ENCODE measurements around the gene C4BPA. TPM values are rescaled to one million over a fixed set of nuclear protein-coding genes. Genes with fewer than 3 reads are reported as not detected.

The C4BPA gene
- total RNA-seq, 1 donor from 2014 or later = not detected

DNA sequence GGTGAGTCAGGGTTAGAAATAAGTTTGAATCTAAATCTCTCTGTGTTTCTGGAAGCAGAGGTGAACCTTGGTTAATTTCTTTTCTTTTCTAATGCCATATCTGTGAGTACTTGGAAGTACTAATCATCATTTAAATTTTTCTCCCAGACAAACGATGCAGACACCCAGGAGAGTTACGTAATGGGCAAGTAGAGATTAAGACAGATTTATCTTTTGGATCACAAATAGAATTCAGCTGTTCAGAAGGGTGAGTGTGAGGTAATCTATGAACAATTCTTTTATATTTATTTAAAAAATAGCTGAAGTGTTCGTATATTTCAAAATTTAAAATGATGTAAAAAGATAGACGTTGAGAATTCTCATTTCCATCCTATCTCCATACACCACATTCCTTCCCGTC is 11.2 kb downstream of the C4BPA start:
- DNase-seq (ENCODE audit: low read depth in 2 of 2) = no peak

DNA sequence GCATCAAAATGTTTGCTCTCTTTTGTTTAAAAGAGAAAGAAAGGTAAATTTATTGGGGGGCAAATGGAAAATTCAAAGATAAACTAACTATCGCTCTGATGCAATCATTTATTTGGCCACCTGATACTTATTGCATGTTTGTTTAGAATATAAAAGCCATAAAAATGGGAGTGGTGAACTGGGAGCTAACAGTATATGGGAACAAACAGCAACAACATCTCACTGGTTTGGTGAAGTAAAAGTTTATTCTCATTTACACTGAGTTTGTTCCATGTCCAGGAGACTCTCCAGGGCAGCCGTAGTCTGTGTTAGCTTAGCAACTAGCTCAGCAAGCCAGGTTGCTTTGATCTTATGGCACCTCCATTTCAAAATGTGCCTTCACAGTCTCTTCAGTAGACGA is 20.4 kb downstream of the C4BPA start:
- no peak for DNase-seq (ENCODE audit: low read depth in 2 of 2)

DNA sequence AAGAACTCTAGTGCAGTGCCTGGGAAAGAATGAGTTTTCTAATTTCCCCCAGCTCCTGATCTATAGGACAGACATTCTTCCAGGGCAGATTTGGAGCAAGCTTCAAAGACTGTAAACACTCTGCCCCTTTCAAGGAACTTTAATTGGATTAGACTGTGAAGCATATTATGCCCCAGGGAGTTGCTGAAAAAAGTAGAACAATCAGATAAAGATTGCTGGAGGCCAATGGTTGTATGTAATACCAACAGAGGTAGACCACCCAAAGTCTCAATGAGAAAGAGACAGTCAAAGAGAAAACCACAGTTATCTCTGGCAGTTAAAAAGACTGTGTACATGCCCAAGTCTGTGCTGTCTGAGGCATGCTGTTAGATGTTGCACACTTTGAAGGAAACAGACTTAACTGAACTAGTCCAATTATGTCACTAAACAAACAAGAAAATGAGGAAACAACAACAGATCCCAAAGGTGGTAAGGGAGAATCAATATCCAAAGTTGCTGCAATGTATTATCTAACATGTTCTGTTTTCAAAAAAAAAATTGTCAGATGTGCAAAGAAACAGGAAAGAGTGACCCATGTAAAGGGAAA is 24.4 kb downstream of the C4BPA start:
- DNase-seq (ENCODE audit: low read depth in 2 of 2) = no peak

DNA sequence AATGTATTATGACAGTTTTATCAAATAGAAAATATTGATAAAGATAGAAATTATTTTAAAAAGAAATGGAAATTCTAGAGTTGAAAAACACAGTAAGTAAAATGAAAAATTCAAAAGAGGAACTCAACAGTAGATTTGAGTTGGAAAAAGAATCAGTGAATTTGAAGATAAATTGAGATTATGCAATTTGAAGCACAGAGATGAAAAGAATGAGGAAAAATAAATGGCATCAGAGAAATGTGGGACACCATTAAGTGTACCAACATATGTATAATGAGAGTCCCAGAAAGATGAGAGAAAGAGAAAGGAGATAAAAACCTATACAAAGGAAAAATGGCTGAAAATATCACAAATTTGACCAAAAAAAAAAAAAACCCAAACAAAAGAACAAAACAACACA is 25.0 kb downstream of the C4BPA start:
- DNase-seq (ENCODE audit: low read depth in 2 of 2) = no peak

DNA sequence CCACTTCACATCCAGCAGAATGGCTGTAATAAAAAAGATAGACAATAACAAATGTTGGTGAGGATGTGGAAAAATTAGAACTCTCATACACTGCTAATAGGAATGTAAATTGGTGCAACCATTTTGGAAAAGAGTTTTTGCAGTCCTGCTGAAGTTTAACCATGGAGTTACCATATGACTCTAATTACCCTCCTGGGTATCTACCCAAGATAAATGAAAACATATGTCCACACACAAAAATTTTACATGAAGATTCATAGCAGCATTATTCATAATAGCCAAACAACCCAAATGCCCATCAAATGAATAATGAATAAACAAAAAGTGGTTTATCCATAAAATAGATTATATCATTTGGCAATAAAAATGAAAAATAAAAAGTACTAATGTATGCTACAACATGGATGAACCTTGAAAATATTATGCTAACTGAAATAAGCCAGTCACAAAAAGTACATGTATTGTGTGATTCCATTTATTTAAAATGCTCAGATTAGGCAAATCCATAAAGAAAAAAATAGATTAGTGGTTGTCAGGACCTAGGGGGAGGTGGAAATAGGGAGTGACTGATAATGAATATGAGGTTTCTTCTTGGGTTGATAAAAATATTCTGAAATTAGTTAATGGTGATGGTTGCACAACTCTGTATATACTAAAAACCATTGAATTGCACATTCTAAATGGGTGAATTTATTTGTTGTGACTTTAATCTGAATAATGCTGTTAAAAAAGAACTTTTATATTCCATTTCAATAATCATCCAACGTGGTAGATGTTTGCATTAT is 26.4 kb downstream of the C4BPA start:
- DNase-seq (ENCODE audit: low read depth in 2 of 2) = no peak

DNA sequence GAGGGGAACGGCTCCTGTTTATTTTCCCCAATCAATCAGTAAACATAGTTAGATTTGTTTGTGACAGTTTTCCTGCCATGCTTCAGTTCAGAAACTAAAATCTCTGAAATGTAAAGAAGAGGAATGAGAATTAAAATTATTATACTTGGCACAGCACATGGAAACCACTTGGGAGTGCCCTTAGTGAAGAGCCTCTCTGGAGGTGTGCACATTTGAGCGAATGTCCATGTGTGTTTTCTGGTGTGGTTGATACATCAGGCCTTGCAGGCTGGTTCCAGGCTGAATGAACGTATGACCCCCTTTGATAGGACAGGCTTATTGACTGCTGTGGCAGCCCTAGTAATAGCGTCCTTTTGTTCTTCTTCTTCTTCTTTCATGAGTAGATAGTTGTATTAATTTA is 27.1 kb downstream of the C4BPA start:
- no peak for DNase-seq (ENCODE audit: low read depth in 2 of 2)

DNA sequence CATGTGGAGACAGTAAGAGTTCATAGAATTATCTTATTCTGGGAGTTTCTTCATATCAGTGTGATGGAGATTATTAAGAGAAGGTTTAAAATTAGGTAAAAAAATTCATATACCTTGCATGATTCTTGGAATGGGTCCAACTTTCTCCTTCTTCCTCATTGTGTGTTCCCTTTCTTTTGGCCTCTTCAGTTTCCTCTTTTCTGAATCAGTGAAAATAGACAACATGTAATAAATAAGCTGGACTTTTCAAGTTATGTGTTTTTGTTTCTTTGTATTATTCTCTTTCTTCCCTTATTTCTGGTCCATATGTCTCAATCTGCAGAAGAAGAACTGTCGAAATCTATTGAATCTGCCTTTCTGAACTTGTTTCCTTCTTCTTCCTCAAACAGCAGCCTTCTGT is 30.5 kb downstream of the C4BPA start:
- DNase-seq (ENCODE audit: low read depth in 2 of 2) = no peak

DNA sequence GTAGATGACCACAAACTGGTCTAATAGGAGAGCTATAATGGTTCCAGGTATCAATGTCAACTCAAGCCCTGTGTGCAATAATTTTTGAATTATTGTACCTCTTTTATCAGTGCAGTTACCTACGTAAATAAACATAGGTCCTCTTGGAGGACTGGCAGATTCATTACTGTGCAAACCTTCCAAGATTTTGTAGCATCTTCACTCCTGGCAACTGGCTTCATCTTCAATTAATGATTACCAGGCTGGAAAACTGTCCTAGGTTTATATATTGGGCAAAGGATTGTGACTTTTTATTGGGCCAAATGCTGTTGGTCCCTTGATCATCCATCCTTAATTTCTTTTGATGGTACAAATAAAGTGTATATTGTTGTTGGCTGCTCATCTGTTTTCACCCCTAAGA is 35.6 kb downstream of the C4BPA start:
- no peak for DNase-seq (ENCODE audit: low read depth in 2 of 2)

DNA sequence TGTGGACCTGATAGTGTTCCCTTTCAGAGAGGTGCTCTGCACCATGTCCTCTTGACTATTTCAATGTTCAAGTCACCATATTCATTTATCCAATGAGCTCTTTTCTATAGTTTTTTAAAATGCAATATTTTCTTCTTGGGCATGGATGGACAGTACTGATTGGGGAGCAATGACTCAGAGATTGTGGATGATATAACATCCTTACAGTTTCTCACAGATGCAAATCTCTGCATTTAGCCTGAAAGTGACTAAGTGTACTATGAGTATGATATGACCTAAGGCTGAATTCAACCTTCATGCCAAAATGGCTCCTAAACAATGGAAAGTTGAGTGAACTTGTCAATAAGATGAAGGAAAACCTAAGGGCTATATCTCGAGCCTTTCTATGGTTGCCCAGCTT is 36.5 kb downstream of the C4BPA start:
- no peak for DNase-seq (ENCODE audit: low read depth in 2 of 2)

DNA sequence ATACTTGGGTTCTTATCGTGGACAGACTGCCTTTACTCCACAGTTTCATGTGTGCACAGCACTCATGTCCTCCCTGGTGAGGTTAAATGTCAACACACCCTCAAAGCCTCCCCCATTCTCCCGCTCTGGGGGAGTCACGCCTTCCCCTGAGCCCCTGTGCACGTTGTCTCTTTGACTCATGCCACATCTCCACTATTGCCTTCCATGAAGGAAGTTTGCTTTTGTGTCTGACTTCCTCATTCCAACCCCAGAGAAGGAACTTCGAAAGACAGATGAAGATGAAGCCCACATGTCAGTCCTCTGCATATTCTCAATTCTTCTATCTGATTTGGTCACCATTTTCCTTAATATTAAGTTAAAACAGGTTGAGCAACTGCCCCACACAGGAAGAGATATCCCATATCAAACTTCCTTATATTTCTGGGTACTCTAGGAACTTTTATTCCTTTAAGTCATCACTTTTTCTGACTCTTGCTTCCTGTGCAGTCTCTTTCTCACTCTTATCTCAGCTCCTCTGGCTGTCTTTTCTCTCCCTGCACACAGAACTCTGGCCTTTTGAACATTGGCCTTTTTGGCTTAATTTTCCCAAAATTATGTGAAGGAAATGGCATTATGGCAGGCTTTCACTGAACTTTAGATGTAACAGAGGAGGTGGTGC is 41.5 kb downstream of the C4BPA start:
- DNase-seq (ENCODE audit: low read depth in 2 of 2) = no peak

DNA sequence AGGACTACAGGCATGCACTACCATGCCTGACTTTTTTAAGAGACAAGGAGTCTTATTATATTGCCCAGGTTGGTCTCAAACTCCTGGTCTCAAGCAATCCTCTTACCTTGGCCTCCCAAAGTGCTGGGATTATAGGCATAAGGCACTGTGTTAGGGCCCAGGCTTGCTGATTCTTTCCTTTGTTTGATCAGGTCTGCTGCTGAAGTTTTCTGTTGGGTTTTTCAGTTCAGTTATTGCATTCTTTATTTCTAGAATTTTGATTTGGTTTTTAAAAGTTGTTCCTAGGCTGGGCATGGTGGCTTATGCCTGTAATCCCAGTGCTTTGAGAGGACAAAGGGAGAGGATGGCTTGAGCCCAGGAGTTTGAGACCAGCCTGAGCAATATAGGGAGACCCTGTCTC is 47.9 kb downstream of the C4BPA start:
- no peak for DNase-seq (ENCODE audit: low read depth in 2 of 2)

DNA sequence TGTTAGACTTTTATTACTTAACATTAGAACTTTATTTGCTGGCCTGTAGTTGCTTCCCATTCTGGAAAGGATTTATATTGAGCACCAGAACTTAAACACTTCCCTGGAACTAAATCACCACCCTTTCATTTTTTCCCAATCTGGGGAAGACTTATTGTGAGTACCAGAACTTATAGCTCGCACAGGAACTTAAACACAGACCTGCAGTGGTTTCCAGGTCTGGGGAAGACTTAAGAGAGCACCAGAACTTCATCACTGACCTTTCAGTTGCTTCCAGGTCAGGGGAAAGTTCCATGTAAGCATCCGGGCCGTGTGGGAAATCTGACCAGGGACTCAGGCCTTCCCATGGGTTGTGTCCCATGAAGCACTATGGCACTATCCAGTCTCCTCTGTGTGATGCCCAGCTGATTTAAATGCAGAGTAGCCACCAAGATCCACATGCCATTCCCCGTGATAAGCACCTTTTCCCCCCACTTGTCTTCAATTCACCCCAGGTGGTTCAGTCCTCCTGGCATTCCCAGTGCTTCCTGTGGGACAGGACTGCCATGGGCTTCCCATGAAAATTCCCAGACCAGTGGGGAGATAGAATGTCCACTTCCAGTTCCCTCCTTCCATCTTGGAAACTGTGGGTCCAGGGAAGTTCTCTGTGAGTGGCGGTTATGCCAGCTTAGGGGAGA is 48.9 kb downstream of the C4BPA start:
- DNase-seq (ENCODE audit: low read depth in 2 of 2) = no peak

DNA sequence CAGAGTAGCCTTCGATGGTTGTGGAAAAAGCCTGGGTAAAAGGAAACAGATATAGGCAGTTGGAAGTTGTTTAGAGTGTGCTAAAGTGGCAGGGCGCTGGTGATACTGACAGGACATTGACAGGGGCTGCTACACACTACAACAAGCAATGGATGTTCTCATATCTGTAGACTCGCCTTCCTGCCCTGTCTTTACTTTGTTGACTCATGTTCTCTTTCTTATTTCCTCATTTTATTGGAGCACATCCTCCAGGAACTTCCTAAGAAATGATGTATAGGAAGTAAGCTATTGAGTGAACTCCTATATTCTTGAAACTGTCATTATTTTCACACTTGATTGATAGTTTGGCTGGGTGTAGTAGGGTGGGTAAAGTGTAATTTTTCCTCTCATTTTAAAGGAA is 51.0 kb downstream of the C4BPA start:
- DNase-seq (ENCODE audit: low read depth in 2 of 2) = peak in 1 of 2 donors; percentile 13

DNA sequence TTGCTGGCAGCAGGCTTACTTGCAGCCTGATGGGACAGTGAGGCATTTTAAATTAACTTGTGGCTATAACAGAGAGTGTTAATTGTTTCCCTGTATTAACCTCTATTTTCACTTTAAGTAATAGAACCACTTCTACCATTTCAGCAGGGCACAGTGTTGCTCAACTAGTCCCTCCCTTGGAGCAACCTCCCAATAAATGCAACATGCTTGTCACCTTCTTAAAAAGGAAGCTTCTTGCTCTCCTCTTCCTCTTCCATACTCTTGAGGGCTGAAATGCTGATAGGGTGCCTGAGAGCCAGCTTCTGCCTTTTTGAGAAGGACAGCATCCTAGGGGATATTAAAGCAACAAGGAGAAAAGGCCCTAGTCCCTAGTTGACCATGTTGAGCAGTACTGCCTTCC is 52.1 kb downstream of the C4BPA start:
- no peak for DNase-seq (ENCODE audit: low read depth in 2 of 2)

DNA sequence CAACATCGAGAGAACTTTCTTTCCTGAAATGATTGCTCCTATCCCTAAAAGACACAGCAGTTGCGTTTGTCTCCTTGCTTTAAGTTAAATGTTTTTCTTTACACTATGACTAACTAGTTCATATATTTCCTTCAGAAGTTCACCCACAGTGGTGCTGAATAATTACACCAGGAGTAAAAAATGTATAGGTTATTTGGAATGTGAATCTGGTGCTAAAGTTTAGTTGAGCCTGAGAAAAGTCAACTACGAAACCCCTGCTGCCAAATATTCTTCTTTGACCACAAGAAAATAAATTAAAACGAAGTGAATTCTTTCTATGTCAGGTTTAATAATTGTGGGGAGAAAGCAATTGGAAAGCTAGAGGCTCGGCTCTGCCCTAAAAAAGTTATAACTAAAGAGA is 52.8 kb downstream of the C4BPA start:
- DNase-seq (ENCODE audit: low read depth in 2 of 2) = no peak

DNA sequence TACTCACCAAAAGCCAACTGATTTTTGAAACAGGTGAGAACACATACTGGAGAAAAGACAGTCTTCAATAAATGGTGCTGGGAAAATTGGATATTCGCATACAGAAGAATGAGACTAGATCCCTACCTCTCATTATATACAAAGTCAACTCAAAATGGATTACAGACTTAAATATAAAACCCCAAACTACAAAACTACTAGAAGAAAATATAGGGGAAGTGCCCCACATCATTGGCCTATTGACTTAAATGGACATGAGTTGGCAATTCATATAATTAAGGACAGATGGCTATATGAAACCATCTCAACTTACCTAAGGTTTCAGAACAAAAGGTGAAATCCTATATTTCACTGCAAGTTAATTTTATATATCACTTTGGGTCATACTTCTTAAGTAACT is 60.1 kb downstream of the C4BPA start:
- DNase-seq (ENCODE audit: low read depth in 2 of 2) = no peak

DNA sequence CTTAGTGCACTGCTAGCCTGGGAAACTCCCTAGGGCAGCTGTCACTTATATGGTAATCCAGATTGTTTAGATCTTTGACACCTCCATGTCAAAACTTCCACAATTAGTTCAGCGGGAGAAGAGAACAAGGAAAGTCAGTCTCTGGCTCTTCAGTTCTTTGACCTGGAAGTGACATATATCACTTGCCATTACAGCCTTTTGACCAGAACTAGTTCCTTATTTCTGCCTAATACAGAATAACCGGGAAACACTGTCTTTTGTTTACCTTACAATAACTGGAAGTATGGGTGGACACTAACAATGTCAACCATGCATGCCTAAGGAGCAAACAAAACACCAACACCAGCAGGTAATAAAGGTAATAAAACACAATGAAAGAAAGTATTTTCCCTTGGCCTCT is 68.3 kb downstream of the C4BPA start:
- no peak for DNase-seq (ENCODE audit: low read depth in 2 of 2)

DNA sequence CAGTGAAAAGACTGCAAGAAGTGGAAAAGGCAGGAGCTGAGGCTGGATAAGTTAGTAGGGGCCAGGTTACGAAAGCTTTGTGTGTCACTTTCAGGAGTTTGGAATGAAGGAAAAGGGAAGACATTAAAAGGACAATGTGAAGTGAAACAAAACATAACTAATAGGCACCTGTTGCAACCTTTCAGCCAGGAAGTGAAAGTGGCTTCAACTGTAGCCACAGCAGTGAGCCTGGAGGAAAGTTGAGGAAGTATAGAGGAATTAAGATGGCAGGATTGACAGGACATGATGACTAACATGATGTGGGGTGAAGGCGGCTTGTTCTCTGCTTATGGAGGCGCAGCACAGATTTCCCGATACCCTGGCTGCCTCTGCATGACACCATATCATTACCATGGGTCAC is 68.9 kb downstream of the C4BPA start:
- no peak for DNase-seq (ENCODE audit: low read depth in 2 of 2)

DNA sequence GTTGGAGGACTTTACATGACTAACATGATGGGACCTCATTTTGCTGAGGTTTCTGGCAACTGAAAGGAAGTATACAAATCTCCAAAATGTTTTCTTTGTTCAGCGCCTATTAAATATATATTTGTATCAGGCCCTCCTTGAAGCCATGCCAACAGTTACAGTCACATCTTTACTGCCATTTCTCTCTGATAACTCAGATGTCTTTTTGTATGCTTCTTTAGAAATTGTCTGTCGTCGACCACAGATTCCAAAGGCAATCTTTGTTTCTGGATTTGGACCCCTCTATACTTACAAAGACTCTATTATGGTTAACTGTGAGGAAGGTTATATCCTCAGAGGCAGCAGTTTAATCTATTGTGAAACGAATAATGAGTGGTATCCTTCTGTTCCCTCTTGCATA is 69.4 kb downstream of the C4BPA start:
- DNase-seq (ENCODE audit: low read depth in 2 of 2) = no peak

DNA sequence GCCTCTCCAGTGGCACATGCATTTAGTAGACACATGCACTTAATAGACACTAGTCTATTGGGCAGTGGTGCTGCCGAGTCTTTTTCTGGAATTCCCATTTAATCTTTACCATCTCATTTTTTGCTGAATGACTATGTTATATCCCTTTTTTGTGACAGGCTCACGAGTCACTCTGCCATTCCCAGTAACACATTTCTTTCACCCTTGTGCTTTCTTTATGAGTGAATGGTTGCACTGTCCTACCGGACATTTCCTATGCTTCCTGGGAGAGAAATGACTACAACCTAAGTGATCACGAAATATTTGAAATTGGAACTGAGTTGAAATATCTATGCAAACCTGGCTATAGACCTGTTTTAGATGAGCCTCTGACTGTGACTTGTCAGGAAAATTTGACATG is 70.9 kb downstream of the C4BPA start:
- DNase-seq (ENCODE audit: low read depth in 2 of 2) = no peak

DNA sequence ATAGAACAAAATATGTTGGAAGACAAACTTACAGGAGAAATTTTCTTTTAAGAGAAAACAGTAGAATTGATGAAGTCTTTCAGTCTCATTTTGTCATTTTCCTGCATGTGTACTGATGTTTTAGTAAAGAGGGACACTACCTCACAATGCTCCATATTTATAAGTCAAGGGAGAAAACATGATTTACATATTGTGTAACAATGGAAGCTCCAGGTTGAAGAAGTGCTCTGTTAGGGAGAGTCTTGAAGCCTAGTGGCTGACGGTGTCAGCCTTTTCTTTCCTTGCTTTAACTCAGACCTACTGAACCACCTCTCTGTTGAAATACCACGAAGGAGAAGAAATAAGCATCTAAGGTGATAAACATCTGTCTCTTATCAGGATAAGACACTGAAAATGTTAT is 75.0 kb downstream of the C4BPA start:
- DNase-seq (ENCODE audit: low read depth in 2 of 2) = no peak

DNA sequence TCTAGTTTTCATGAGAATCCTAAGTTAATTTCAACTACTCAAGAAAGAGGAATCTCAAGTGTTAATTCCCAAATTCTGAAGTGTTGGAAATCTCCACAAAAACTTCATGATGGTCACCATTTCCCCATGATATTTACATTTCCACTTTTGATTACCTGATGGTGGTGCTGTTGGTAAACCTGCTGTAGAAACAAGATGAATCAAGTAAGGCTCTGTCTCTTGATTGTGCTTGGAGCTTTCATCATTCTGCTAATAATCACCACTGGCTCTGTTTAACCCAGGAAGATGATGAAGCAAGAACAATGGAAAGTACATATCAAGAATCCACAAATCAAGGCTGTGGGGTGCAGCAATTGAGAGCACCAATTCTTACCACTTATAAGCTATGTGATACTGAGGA is 77.8 kb downstream of the C4BPA start:
- peak; percentile 27 to 47 for DNase-seq (ENCODE audit: low read depth in 2 of 2)

DNA sequence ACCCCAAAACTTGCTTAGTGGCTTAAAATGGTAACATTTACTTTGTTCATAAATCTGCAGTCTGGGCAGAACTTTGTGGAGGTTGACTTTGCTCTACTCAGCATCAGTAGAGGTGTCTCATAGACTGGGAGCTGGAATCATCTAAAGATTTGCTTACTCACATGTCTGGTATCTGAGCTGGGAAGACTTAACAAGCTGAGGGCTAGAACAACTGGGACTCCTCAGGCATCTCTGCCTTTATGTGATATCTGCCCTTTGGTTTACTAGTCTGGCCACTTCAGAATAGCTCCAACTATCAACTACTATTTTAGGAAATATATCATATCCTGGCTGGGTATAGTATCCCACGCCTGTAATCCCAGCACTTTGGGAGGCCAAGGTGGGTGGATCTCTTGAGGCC is 82.5 kb downstream of the C4BPA start:
- DNase-seq (ENCODE audit: low read depth in 2 of 2) = no peak

Data from dermis microvascular lymphatic vessel endothelial cell (primary cell).